Mesenchymal stem cell (in vitro differentiated cells and primary cell): ENCODE data around the gene DIAPH2.
"Not testable (repeated sequence)": the region's sequence is repeated elsewhere in the genome, so short reads cannot be mapped to it uniquely, and the experiment has no call there.

Source experiments
- DNase-seq: peaks from one replicate; pipeline ENCODE4 v3.0.0-alpha.2; 2013
- H2AFZ ChIP-seq: one replicate; pipeline ENCODE4 v1.6.1; 2013; ENCODE audit warnings: low read depth, mild to moderate bottlenecking, control low read depth, inconsistent platforms, low read length, moderate library complexity
- H2AK5ac ChIP-seq: 2 replicates; pipeline ENCODE4 v1.6.1; 2013; ENCODE audit warnings: low read length, moderate library complexity, mild to moderate bottlenecking, inconsistent platforms; ENCODE audit not compliant: severe bottlenecking
- H2BK120ac ChIP-seq: one replicate; pipeline ENCODE4 v1.6.1; 2013; ENCODE audit warnings: low read depth, mild to moderate bottlenecking, inconsistent platforms, low read length, moderate library complexity
- H2BK12ac ChIP-seq, 2 experiments: one replicate each; pipeline ENCODE4 v1.6.1; 2013; ENCODE audit warnings: inconsistent platforms in 2 of 2, low read length in 2 of 2, mild to moderate bottlenecking in 2 of 2, moderate library complexity in 2 of 2, control low read depth in 1 of 2
- H2BK15ac ChIP-seq: one replicate; pipeline ENCODE4 v1.6.1; 2013; ENCODE audit warnings: mild to moderate bottlenecking, low read depth, inconsistent platforms; ENCODE audit not compliant: poor library complexity, severe bottlenecking
- H2BK5ac ChIP-seq: 2 replicates; pipeline ENCODE4 v1.6.1; 2013; ENCODE audit warnings: low read depth, mild to moderate bottlenecking, low read length, control low read depth, inconsistent platforms; ENCODE audit not compliant: poor library complexity, severe bottlenecking
- H3K14ac ChIP-seq, 2 experiments: one replicate each; pipeline ENCODE4 v1.6.1; 2013; ENCODE audit warnings: inconsistent platforms in 2 of 2, low read length in 2 of 2, control low read depth in 1 of 2, mild to moderate bottlenecking in 1 of 2, moderate library complexity in 1 of 2
- H3K18ac ChIP-seq, 2 experiments: one replicate each; pipeline ENCODE4 v1.6.1; 2013; ENCODE audit warnings: inconsistent platforms in 2 of 2, low read length in 2 of 2, control low read depth in 1 of 2, low read depth in 1 of 2, mild to moderate bottlenecking in 1 of 2
- H3K23ac ChIP-seq, 2 experiments: one replicate each; pipeline ENCODE4 v1.6.1; 2013; ENCODE audit warnings: inconsistent platforms in 2 of 2, low read length in 2 of 2, mild to moderate bottlenecking in 2 of 2, moderate library complexity in 2 of 2, control low read depth in 1 of 2
- H3K27ac ChIP-seq: 2 replicates; pipeline ENCODE4 v1.5.1; 2013; ENCODE audit warnings: mild to moderate bottlenecking, moderate library complexity, low read length, control low read depth, inconsistent platforms; ENCODE audit not compliant: poor library complexity, severe bottlenecking
- H3K27me3 ChIP-seq, 2 experiments: 2 replicates each; pipeline versions ENCODE4 v1.6.1 to v1.7.0; 2013; ENCODE audit warnings: low read length in 2 of 2, mild to moderate bottlenecking in 2 of 2, moderate library complexity in 2 of 2, control low read depth in 1 of 2, inconsistent platforms in 1 of 2; ENCODE audit not compliant: control insufficient read depth in 1 of 2, insufficient read depth in 1 of 2
- H3K36me3 ChIP-seq, 2 experiments: 2 replicates each; pipeline versions ENCODE4 v1.6.1 to v1.7.0; 2013; ENCODE audit warnings: low read length in 2 of 2, control low read depth in 1 of 2, inconsistent platforms in 1 of 2, low read depth in 1 of 2, mild to moderate bottlenecking in 1 of 2; ENCODE audit not compliant: insufficient read depth in 2 of 2, control insufficient read depth in 1 of 2
- H3K4ac ChIP-seq, 2 experiments: one replicate each; pipeline ENCODE4 v1.6.1; 2013; ENCODE audit warnings: inconsistent platforms in 2 of 2, low read length in 2 of 2, mild to moderate bottlenecking in 2 of 2, moderate library complexity in 2 of 2, control low read depth in 1 of 2, low read depth in 1 of 2
- H3K4me1 ChIP-seq: 2 replicates; pipeline ENCODE4 v1.6.1; 2013; ENCODE audit warnings: low read depth, low read length, control low read depth; ENCODE audit not compliant: control insufficient read depth, insufficient read depth
- H3K4me2 ChIP-seq: 2 replicates; pipeline ENCODE4 v1.6.1; 2013; ENCODE audit warnings: low read length, mild to moderate bottlenecking, inconsistent platforms; ENCODE audit not compliant: poor library complexity, severe bottlenecking
- H3K4me3 ChIP-seq, 2 experiments: 2 replicates each; pipeline versions ENCODE4 v1.5.1 to v1.7.0; 2013; ENCODE audit warnings: low read length in 2 of 2, mild to moderate bottlenecking in 2 of 2, control low read depth in 1 of 2, low read depth in 1 of 2; ENCODE audit not compliant: insufficient read depth in 1 of 2
- H3K79me1 ChIP-seq: replicated peaks from 2 replicates; pipeline ENCODE4 v1.6.1; 2013; ENCODE audit warnings: mild to moderate bottlenecking, control low read depth, low read length, inconsistent platforms; ENCODE audit not compliant: poor library complexity, severe bottlenecking
- H3K9ac ChIP-seq: 2 replicates; pipeline ENCODE4 v1.7.0; 2013; ENCODE audit warnings: mild to moderate bottlenecking, low read length, moderate library complexity
- H3K9me3 ChIP-seq: 2 replicates; pipeline ENCODE4 v1.7.0; 2013; ENCODE audit warnings: mild to moderate bottlenecking, low read length; ENCODE audit not compliant: control insufficient read depth
- H4K8ac ChIP-seq: one replicate; pipeline ENCODE4 v1.6.1; 2013; ENCODE audit warnings: inconsistent platforms, mild to moderate bottlenecking, low read length, moderate library complexity
- H4K91ac ChIP-seq: one replicate; pipeline ENCODE4 v1.6.1; 2013; ENCODE audit warnings: mild to moderate bottlenecking, low read length, inconsistent platforms
- WGBS: methylation state at CpG from one replicate; pipeline ENCODE4 v1.1.7; 2013; ENCODE audit warnings: mixed read lengths; 5-methylcytosine and 5-hydroxymethylcytosine counted together

Gene DIAPH2

DNA sequence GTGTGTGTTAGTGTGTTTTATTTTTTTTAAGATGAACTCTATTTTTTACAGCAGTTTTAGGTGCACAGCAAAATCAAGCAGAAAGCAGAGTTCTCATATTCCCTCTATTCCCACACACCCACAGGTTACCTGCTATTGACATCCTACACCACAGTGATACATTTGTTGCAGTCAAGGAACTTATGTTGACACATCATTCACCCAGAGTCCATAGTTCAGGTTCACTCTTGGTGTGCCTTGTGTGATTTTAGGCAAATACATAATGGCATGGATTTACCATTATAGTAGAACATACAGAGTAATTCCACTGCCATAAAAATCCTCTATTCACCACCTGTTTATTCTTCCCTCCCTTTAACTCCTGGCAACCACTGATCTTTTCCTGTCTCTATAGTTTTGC, 28.7 kb downstream of the DIAPH2 start:
- Histone ChIP-seq H2BK5ac (no peak overlapping the region), H3K4ac (no peak overlapping the region), H3K4me3 (no peak overlapping the region), H3K14ac (no peak overlapping the region), H3K9ac (no peak overlapping the region), H3K79me1 (no peaks in the 10 kb centered on the region), H3K23ac (no peak overlapping the region), H4K8ac (no peak overlapping the region), H3K36me3 (no peaks in the 10 kb centered on the region), H2BK15ac (no peak overlapping the region), H3K27ac (no peak overlapping the region), H3K27me3 (no peaks in the 10 kb centered on the region), H2BK120ac (no peak overlapping the region), H3K4me2 (no peak overlapping the region), H3K18ac (no peak overlapping the region), H2AK5ac (no peak overlapping the region), H2BK12ac (no peak overlapping the region), H4K91ac (no peak overlapping the region), H2AFZ (no peak overlapping the region), H3K9me3 (no peaks in the 10 kb centered on the region), H3K4me1 (no peaks in the 10 kb centered on the region)
- no peak for DNase-seq

DNA sequence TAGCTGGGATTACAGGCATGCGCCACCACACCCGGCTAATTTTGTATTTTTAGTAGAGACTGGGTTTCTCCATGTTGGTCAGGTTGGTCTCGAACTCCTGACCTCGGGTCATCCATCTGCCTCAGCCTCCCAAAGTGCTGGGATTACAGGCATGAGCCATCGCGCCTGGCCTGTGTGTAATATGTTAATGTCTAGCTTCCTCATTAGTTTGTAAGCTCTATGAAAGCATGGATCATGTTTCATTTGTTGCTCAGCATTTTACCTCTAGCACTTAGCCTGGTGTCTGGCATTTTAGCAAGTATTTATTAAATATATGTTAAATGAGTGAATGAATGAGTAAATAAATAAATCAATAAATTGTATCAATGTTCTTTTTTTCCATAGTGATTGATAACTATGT, 29.8 kb downstream of the DIAPH2 start:
- not testable (repeated sequence) for H4K91ac ChIP-seq, H2BK120ac ChIP-seq, H3K79me1 ChIP-seq, H3K4me2 ChIP-seq, H2AK5ac ChIP-seq, H3K4me3 ChIP-seq, H2BK5ac ChIP-seq, H3K27me3 ChIP-seq, H2BK12ac ChIP-seq, H2AFZ ChIP-seq, H2BK15ac ChIP-seq, H3K36me3 ChIP-seq, H3K23ac ChIP-seq, H3K9me3 ChIP-seq, H3K4ac ChIP-seq, DNase-seq, H3K14ac ChIP-seq, H3K18ac ChIP-seq, H4K8ac ChIP-seq, H3K4me1 ChIP-seq, H3K9ac ChIP-seq, H3K27ac ChIP-seq
- 100% methylated on average over 2 of the region's 6 CpGs for WGBS

GRCh38 chrX:96715481-96715880, 30.8 kb downstream of the DIAPH2 start:
- WGBS: no CpG with 5 or more reads among the region's 3 CpGs
- no peak overlapping the region for H3K4ac ChIP-seq
- H3K18ac ChIP-seq: no peak overlapping the region
- no peaks in the 10 kb centered on the region for H3K36me3 ChIP-seq
- H3K9me3 ChIP-seq: peaks cover 14% of the 10 kb centered on the region
- no peak overlapping the region for H2BK120ac ChIP-seq
- no peak overlapping the region for H4K8ac ChIP-seq
- H3K4me2 ChIP-seq: no peak overlapping the region
- no peak overlapping the region for H2BK15ac ChIP-seq
- no peak overlapping the region for H3K9ac ChIP-seq
- no peak for DNase-seq
- H2BK12ac ChIP-seq: no peak overlapping the region
- H2AFZ ChIP-seq: no peak overlapping the region
- H3K27ac ChIP-seq: no peak overlapping the region
- H3K79me1 ChIP-seq: no peaks in the 10 kb centered on the region
- H3K14ac ChIP-seq: no peak overlapping the region
- no peaks in the 10 kb centered on the region for H3K27me3 ChIP-seq
- no peak overlapping the region for H3K23ac ChIP-seq
- no peaks in the 10 kb centered on the region for H3K4me1 ChIP-seq
- H2AK5ac ChIP-seq: no peak overlapping the region
- no peak overlapping the region for H2BK5ac ChIP-seq
- no peak overlapping the region for H3K4me3 ChIP-seq
- H4K91ac ChIP-seq: no peak overlapping the region

DNA sequence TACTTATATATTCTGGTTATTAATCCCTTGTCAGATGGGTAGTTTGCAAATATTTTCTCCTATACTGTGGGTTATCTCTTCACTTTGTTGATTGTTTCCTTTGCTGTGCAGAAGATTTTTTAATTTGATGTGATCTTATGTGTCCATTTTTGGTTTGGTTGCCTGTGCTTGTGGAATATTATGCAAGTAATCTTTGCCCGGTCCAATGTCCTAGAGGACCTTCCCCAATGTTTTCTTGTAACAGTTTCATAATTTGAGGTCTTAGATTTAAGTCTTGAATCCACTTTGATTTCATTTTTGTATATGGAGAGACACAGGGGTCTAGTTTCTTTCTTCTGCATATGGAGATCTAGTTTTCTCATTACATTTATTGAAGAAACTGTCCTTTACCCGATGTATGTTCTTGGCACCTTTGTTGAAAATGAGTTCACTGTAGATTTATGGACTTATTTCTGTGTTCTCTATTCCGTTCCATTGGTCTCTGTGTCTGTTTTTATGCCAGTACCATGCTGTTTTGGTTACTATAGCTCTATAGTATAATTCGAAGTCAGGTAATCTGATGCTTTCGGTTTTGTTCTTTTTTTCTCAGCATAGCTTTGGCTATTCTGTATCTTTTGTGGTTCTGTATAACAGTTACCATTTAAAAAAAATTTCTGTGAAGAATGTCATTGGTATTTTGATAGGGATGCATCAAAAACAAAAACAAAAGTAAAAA, 34.7 kb downstream of the DIAPH2 start:
- no peak for DNase-seq
- peaks cover 1% of the 10 kb centered on the region for H3K79me1 ChIP-seq
- no peak overlapping the region for H3K4ac ChIP-seq
- H3K4me1 ChIP-seq: no peaks in the 10 kb centered on the region
- H2AFZ ChIP-seq: no peak overlapping the region
- H2BK120ac ChIP-seq: no peak overlapping the region
- H4K91ac ChIP-seq: no peak overlapping the region
- WGBS: 95% methylated on average over 2 of the region's 5 CpGs
- no peak overlapping the region for H2BK5ac ChIP-seq
- H3K27me3 ChIP-seq: no peaks in the 10 kb centered on the region
- no peak overlapping the region for H3K9ac ChIP-seq
- H3K4me2 ChIP-seq: no peak overlapping the region
- H3K18ac ChIP-seq: no peak overlapping the region
- no peak overlapping the region for H3K4me3 ChIP-seq
- H3K23ac ChIP-seq: no peak overlapping the region
- no peak overlapping the region for H4K8ac ChIP-seq
- peaks cover 14% of the 10 kb centered on the region for H3K9me3 ChIP-seq
- no peak overlapping the region for H3K14ac ChIP-seq
- no peak overlapping the region for H2BK12ac ChIP-seq
- H2BK15ac ChIP-seq: no peak overlapping the region
- no peaks in the 10 kb centered on the region for H3K36me3 ChIP-seq
- no peak overlapping the region for H2AK5ac ChIP-seq
- H3K27ac ChIP-seq: no peak overlapping the region
